Liver (tissue), 9 donors: ENCODE data around the gene SGK1. TPM values are rescaled to one million over a fixed set of nuclear protein-coding genes. Genes with fewer than 3 reads are reported as not detected.

ENCODE experiments used
- DNase-seq: peaks from one replicate; pipeline ENCODE4 v3.0.0-alpha.2; 2017; ENCODE audit warnings: low spot score
- H3K27ac ChIP-seq, 2 donors: one replicate each; pipeline ENCODE4 v1.7.0; 2013; ENCODE audit warnings: inconsistent platforms in 2 of 2, low read length in 2 of 2, control low read depth in 1 of 2, low read depth in 1 of 2, mild to moderate bottlenecking in 1 of 2
- H3K27me3 ChIP-seq, 4 donors: one replicate each; pipeline versions ENCODE4 v1.6.1 to v1.7.0; 2013; ENCODE audit warnings: low read length in 3 of 4, inconsistent platforms in 1 of 4, mild to moderate bottlenecking in 1 of 4, moderate library complexity in 1 of 4; ENCODE audit not compliant: control insufficient read depth in 4 of 4, insufficient read depth in 4 of 4
- H3K36me3 ChIP-seq, 4 donors: one replicate each; pipeline versions ENCODE4 v1.6.1 to v1.7.0; 2013; ENCODE audit warnings: low read length in 3 of 4, mild to moderate bottlenecking in 3 of 4, low read depth in 1 of 4, moderate library complexity in 1 of 4; ENCODE audit not compliant: control insufficient read depth in 4 of 4, insufficient read depth in 3 of 4
- H3K4me1 ChIP-seq, 4 donors: one replicate each; pipeline versions ENCODE4 v1.6.1 to v1.7.0; 2013; ENCODE audit warnings: low read length in 3 of 4, mild to moderate bottlenecking in 3 of 4, moderate library complexity in 1 of 4; ENCODE audit not compliant: control insufficient read depth in 4 of 4, insufficient read depth in 4 of 4
- H3K4me3 ChIP-seq, 3 donors: one replicate each; pipeline versions ENCODE4 v1.6.1 to v1.7.0; 2013; ENCODE audit warnings: low read length in 3 of 3, control low read depth in 1 of 3, low read depth in 1 of 3, mild to moderate bottlenecking in 1 of 3
- H3K9ac ChIP-seq, 2 donors: one replicate each; pipeline ENCODE4 v1.7.0; 2013; ENCODE audit warnings: low read length in 2 of 2, mild to moderate bottlenecking in 2 of 2, moderate library complexity in 2 of 2, control low read depth in 1 of 2, low read depth in 1 of 2
- H3K9me3 ChIP-seq, 4 donors: one replicate each; pipeline versions ENCODE4 v1.6.1 to v1.7.0; 2013; ENCODE audit warnings: low read length in 3 of 4; ENCODE audit not compliant: control insufficient read depth in 4 of 4
- ATF3 ChIP-seq: IDR thresholded peaks from 2 replicates; pipeline ENCODE4 v1.6.1; 2016; ENCODE audit warnings: antibody characterized with exemption
- CTCF ChIP-seq: fragments of 150-350 bp; IDR thresholded peaks from 2 replicates; pipeline ENCODE4 v1.5.1; 2017; ENCODE audit warnings: improper control_type of control experiment, low read depth, low read length; ENCODE audit not compliant: missing input control
- FOXA1 ChIP-seq: IDR thresholded peaks from 2 replicates; pipeline ENCODE4 v1.6.1; 2016; ENCODE audit warnings: antibody characterized with exemption
- FOXA2 ChIP-seq: IDR thresholded peaks from 2 replicates; pipeline ENCODE4 v1.6.1; 2016; ENCODE audit warnings: antibody characterized with exemption
- HNF4G ChIP-seq: IDR thresholded peaks from 2 replicates; pipeline ENCODE4 v1.6.1; 2016; ENCODE audit warnings: antibody characterized with exemption
- JUND ChIP-seq, 2 donors: IDR thresholded peaks; 2 replicates each; pipeline ENCODE4 v1.6.1; 2016; ENCODE audit warnings: antibody characterized with exemption in 2 of 2
- NR2F2 ChIP-seq: IDR thresholded peaks from 2 replicates; pipeline ENCODE4 v1.6.1; 2016; ENCODE audit warnings: antibody characterized with exemption
- REST ChIP-seq: IDR thresholded peaks from 2 replicates; pipeline ENCODE4 v1.6.1; 2016; ENCODE audit warnings: antibody characterized with exemption, mild to moderate bottlenecking
- SP1 ChIP-seq: IDR thresholded peaks from 2 replicates; pipeline ENCODE4 v1.6.1; 2018; ENCODE audit warnings: antibody characterized with exemption, mild to moderate bottlenecking
- YY1 ChIP-seq: IDR thresholded peaks from 2 replicates; pipeline ENCODE4 v1.6.1; 2016; ENCODE audit warnings: antibody characterized with exemption, mild to moderate bottlenecking
- ZBTB33 ChIP-seq: IDR thresholded peaks from 2 replicates; pipeline ENCODE4 v1.6.1; 2016; ENCODE audit warnings: antibody characterized with exemption
- WGBS: extraction: QIAGEN DNeasy Blood & Tissue Kit; methylation state at CpG from one replicate; pipeline ENCODE4 v1.1.7; 2013; 5-methylcytosine and 5-hydroxymethylcytosine counted together
- polyA plus RNA-seq, 2 donors: library from polyadenylated mRNA; stranded (reverse) in 1 of 2; unstranded in 1 of 2; fragments of 200-250 nt in 1 of 2; fragments of >200 nt in 1 of 2; fragmentation: Nextera tagmentation in 1 of 2; extraction: Ambion mirVana in 1 of 2; gene quantifications; one replicate each; pipeline versions ENCODE4 v1.2.1 to v1.2.3, GENCODE V29; 2013 to 2015
- total RNA-seq, 2 donors: library from RNA; depleted of rRNA; stranded (reverse); fragments of >200 nt; gene quantifications; one replicate each; pipeline ENCODE4 v1.2.3, GENCODE V29; 2014
- donor health status: healthy.
- donor health status: healthy.
- donor health status: healthy.
- donor health status: healthy.
- donor health status: healthy.

Gene SGK1
- total and polyA plus RNA-seq, 4 donors, result 28.0 to 113 (median 35.4) TPM

GRCh38 chr6:134315189-134315588 lies 2.7 kb downstream of the SGK1 start:
- DNase-seq, result peak; percentile 59
- Histone ChIP-seq H3K4me1 (peaks cover 0 to 12% (median 7%) of the 10 kb centered on the region in 4 donors), H3K27me3 (no peaks in the 10 kb centered on the region), H3K27ac (no peak overlapping the region), H3K36me3 (no peaks in the 10 kb centered on the region), H3K9ac (no peak overlapping the region), H3K9me3 (no peaks in the 10 kb centered on the region), H3K4me3 (no peak overlapping the region)
- WGBS, result 95% methylated on average over 1 of the region's 1 CpG
- no peak for TF ChIP-seq JUND (IDR thresholded peaks at IDR 0.05)
- TF ChIP-seq CTCF, result no peak
- no peak for TF ChIP-seq HNF4G

- Histone ChIP-seq H3K36me3 (no peaks in the 10 kb centered on the region), H3K4me3 (no peak overlapping the region), H3K4me1 (peaks cover 0 to 12% (median 7%) of the 10 kb centered on the region in 4 donors), H3K27ac (no peak overlapping the region), H3K9me3 (no peaks in the 10 kb centered on the region), H3K27me3 (no peaks in the 10 kb centered on the region), H3K9ac (no peak overlapping the region)
- TF ChIP-seq REST, result no peak
- no peak for TF ChIP-seq FOXA2
- TF ChIP-seq ATF3, result no peak
- no peak for TF ChIP-seq JUND (IDR thresholded peaks at IDR 0.05)
- TF ChIP-seq SP1, result no peak
- no peak for TF ChIP-seq CTCF
- no peak for TF ChIP-seq FOXA1
- TF ChIP-seq NR2F2, result no peak
- no peak for TF ChIP-seq ZBTB33
- TF ChIP-seq YY1, result no peak
- no peak for DNase-seq
- WGBS, result 91% methylated on average over 4 of the region's 4 CpGs
These were observed 3.7 kb downstream of the SGK1 start for GRCh38 chr6:134314006-134314821.
